Fibroblast of skin of right quadriceps (primary cell): ENCODE results near the gene SLC19A1.
"Not testable (repeated sequence)": the region's sequence is repeated elsewhere in the genome, so short reads cannot be mapped to it uniquely, and the experiment has no call there.

ENCODE experiments used
- DNase-seq: peaks from one replicate; pipeline ENCODE4 v3.0.0-alpha.2; 2013

SLC19A1 gene

DNA sequence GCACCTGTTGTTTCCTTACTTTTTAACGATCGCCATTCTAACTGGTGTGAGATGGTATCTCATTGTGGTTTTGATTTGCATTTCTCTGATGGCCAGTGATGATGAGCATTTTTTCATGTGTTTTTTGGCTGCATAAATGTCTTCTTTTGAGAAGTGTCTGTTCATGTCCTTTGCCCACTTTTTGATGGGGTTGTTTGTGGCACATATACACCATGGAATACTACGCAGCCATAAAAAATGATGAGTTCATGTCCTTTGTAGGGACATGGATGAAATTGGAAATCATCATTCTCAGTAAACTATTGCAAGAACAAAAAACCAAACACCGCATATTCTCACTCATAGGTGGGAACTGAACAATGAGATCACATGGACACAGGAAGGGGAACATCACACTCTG lies 39.0 kb downstream of the SLC19A1 start:
- DNase-seq, result not testable (repeated sequence)

DNA sequence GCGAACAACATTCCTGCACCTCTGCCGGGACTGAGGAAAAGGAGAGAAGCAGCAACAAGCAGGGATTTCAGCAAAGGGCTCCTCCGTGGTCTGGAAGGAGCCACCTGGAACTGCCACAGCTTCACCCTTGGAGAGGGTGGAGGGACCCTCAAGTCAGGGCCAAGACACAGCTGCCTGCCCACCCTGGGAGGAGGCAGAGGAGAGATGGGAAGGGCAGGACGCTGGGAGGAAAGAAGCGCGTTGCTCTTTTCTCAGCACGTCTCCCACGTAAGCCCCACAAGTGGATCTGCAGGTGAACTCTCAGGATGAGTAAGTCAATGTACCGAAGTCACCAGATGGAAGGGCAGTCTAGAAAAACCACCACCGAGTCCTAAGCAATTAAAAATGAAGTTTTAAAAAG lies 39.6 kb downstream of the SLC19A1 start:
- no peak for DNase-seq

- DNase-seq, result no peak
Measured at GRCh38 chr21:45502006-45502345, 40.3 kb downstream of the SLC19A1 start.

GRCh38 chr21:45501081-45502005 lies 40.9 kb downstream of the SLC19A1 start:
- DNase-seq, result not testable (repeated sequence)

GRCh38 chr21:45499970-45500577 lies 42.2 kb downstream of the SLC19A1 start:
- no peak for DNase-seq

DNA sequence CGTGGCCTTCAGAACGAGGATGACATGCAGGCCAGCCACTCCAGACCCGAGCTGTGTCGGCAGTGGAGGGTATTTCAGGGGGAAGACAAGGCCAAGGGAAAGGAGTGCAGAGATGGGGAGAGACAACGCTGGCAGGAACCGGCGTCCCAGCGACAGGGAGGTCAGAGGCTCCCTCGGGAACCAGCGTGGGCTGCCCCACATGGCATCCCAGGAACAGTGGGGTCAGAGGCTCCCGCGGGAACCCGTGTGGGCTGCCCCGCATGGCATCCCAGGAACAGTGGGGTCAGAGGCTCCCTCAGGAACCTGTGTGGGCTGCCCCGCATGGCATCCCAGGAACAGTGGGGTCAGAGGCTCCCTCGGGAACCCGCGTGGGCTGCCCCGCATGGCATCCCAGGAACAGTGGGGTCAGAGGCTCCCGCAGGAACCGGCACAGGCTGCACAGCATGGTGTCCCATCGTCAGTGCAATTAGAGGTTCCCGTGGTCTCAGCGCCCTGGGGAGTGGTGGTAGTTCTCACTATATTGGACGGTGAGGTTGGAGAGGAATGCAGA lies 43.0 kb downstream of the SLC19A1 start:
- no peak for DNase-seq

DNA sequence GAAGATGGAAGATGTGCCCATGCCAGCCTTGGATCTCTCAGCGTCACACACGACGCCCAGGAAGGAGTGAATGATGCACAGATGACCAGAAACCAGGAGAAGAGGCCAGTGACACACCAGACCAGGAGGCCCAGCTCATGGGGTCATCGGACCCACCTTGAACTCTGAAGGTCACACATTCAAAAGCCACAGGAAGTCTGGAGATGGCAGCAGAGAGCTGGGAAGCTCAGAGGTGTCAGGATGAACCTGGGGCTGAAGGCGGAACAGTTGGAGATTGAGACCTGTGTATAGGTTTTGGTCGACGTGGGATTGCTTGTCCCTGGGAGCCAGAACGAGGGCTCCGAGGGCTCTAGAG lies 43.6 kb downstream of the SLC19A1 start:
- DNase-seq, result no peak

DNA sequence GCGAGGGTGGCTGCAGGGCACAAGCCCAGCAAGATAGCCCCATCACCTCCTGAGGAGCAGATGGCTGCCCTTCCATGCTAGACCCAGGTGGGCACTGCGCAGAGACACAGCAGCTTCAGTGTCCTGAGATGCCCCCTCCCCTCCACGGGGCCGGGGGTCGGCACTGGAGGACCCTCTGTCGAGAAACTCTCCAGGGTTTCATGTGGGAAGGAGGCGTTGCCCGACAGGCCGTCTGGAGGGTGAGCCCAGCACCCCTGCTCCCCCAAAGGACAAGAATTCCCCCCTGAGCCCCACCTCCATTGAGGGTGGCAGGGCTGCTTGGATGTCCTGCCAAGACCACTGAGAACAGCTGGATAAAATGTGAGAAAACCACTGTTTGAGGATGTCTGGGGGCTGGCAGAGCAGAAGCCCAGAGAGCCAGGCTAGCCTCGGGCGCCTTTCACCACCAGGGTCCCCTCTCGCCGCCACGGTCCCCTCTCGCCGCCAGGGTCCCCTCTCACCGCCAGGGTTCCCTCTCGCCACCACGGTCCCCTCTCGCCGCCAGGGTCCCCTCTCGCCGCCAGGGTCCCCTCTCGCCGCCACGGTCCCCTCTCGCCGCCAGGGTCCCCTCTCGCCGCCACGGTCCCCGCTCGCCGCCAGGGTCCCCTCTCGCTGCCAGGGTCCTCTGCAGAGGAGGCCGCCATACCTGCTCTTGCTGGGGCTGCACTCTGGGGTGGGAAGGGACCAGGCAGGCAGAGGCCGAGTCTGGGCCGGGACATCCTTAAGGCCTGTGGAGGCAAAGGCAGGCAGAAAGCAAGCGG lies 44.2 kb downstream of the SLC19A1 start:
- DNase-seq, result no peak

- DNase-seq, result no peak
Measured at GRCh38 chr21:45496968-45497845, 45.0 kb downstream of the SLC19A1 start.

DNA sequence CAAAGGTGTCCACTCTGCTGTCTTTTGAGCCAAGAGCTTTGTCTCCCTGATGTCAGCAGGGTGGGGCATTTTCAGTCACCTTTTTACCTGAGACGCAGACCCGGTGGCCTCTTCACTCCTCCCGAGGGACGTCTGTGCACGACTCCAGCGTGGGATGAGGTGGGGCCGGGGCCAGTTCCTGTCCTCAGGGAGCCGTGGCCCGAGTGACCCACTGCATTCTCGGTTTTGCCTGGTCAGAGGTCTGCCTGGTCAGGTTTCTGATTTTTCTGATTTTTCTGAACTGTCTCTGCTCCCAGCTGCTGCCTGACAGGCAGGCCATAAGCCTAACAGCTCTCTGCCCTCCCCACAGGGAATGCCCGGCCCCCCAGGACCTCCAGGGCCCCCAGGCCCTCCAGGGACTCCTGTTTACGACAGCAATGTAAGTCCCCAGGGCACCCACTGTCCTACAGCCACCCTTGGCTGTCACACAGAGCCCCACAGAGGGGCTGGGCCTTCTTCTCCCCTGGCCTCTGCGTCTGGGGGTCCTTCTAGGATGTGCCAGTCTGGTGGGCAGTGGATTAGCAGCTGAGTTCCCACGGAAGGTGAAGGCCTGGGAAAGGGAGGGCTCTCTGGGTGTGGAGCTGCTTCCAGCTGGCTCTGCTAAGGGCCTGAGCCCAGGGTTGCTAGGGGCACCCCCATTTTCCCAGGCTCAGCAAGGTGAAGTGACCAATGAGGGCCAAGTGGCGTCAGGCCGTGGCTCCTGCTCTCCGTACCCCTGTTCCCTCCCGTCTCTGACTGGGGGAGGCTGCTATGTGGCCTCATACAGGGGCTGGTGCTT lies 45.9 kb downstream of the SLC19A1 start:
- no peak for DNase-seq

DNA sequence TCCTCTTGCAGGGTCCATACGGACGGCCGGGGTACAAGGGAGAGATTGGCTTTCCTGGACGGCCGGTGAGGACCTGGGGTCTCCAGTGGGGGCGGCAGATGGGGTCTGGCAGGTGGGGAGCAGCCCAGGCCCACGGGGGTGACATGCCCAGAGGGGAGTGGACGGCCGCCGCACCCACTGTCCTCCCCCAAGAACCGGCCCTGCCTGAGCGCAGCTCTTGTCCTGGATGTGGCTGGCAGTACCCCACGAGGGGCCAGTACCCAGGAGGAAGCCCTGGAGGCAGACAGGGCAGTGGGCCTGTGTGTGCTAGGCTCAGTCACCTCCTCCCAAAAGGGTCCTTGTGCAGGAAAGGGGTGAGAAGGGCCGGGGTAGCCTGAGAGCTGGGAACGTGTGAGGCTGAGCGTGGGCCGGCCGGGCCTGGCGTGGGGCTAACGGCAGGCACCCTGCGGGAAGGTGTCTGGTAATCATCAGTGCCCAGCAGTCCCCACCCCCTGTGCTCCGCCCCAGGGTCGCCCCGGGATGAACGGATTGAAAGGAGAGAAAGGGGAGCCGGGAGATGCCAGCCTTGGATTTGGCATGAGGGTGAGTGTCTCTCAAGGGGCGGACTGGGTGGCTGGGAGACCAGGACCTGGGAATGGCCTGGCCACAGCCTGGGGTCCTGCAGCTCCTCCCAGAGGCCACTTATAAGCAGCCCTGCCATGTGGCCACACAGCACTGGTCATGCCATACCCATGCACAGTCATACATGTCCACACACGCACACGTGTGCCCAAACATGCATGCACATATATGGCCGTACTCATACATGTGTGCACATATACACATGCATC lies 47.2 kb downstream of the SLC19A1 start:
- no peak for DNase-seq

GRCh38 chr21:45494135-45494850 lies 47.9 kb downstream of the SLC19A1 start:
- no peak for DNase-seq

DNA sequence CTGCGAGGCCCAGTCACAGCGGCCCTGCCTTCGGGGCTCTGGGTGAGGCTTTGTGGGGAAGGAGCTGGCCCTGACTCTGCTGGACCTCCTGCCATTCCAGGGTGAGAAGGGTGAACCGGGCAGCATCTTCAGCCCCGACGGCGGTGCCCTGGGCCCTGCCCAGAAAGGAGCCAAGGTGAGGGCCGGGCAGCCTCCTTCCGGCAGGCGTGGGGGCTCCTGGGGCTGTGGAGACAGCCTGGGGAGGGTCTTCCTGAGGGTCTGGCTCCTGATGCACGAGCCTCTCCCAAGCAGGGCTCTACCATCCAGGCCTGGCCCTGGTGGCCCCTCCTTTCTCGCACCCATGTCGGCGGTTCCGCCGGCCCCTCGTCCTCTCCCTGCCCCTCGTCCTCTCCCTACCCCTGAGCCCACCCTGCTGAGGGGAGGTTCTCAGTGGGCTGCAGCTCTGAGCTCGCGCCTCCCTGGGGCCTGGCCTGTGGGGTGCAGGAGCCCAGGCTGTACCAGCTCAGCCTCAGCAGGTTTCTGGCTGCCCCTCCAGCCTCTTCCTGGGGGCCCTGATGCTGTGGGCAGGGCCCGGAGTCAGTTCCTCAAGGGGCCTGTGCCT lies 48.7 kb downstream of the SLC19A1 start:
- no peak for DNase-seq

GRCh38 chr21:45492765-45493164 lies 49.5 kb downstream of the SLC19A1 start:
- DNase-seq, result no peak

DNA sequence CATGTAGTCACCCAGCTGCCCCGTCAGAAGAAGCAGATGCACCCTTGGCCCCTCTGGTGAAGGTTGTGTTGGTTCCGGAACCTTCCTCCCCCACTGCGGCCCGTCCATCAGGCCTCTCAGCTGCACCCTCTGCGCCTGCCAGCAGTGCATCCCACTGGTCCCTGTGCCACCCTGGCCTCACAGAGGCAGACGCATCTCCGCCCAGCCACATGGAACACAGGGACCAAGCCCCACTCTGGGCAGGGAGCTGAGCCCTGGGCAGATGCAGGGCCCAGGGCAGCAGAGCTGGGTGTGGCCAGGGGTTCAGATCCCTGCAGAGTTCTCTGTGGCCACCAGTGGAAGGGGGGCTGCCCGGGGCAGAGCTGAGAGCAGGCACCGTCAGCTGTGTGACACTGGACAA lies 50.6 kb downstream of the SLC19A1 start:
- no peak for DNase-seq

DNA sequence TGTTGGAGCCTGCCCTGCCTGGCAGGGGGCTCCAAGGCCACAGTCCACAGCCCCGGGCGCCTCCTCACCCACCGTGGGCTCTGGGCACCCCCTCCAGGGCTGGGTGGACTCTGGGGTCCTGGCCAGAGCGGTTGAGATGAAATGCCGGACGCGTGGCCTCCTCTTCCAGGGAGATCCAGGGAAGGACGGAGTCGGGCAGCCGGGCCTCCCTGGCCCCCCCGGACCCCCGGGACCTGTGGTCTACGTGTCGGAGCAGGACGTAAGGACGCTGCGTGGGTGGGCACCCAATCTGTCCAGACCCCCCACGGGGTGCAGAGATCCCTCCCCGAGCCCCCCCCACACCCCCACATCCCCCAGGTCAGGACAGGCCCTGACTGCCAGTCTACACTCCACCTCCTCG lies 51.2 kb downstream of the SLC19A1 start:
- no peak for DNase-seq

DNA sequence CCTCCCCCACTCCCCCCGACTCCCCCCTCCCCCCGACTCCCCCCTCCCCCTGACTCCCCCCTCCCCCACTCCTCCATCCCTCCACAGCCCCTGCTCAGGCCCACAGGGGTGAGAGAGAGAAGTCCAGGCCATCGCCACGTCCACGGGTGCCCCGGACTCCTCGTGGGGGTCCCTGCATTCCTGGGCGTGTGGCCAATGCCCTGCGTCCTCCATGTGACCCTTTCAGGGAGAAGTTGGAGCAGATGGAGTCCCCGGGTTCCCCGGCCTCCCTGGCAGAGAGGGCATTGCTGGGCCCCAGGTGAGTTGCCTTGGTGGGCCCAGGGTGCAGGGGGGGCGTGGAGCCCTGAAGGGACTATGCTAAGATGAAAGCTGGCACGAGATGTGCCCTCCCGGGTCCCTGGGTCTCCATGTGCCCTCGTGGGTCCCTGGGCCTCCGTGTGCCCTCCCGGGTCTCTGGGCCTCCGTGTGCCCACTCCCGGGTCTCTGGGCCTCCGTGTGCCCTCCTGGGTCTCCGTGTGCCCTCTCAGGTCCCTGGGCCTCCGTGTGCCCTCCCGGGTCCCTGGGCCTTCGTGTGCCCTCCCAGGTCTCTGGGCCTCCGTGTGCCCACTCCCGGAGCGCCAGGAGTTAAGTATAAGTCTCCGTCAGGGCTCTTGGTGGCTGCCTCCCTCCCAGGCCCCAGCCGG lies 52.0 kb downstream of the SLC19A1 start:
- no peak for DNase-seq

DNA sequence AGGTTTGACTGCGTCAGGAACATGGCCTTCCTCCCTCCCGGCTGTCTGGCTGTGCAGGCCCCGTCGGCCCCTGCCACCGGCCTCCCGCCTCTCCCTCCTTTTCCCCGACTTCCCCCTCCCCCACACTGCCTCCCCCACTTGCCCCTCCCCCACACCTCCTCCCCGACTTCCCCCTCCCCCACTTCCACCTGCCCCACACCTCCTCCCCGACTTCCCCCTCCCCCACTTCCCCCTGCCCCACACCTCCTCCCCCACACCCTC lies 52.6 kb downstream of the SLC19A1 start:
- no peak for DNase-seq
